Measurements from ENCODE around the gene ARAP3.

The ARAP3 gene

GRCh38 chr5:141711687-141712086, 29.7 kb upstream of the ARAP3 start:
- CTCF ChIA-PET: interaction anchor here (1.4 kb wide), 1 partner anchor 170 kb away, joined by 4 read pairs; no protein-coding TSS in a partner anchor

GRCh38 chr5:141709699-141710267, 27.8 kb upstream of the ARAP3 start:
- no peak overlapping the region for H3K27ac Mint-ChIP-seq
- DNase-seq: no peak

More at GRCh38 chr5:141711687-141712086, 29.7 kb upstream of the ARAP3 start:
- peaks cover 44% of the 10 kb centered on the region for H3K27me3 Mint-ChIP-seq
- DNase-seq: no peak
- H3K27ac Mint-ChIP-seq: no peak overlapping the region
- H3K4me1 Mint-ChIP-seq: no peaks in the 10 kb centered on the region
- no peaks in the 10 kb centered on the region for H3K36me3 Mint-ChIP-seq
- no peak overlapping the region for H3K4me3 Mint-ChIP-seq
- H3K9me3 Mint-ChIP-seq: no peaks in the 10 kb centered on the region

GRCh38 chr5:141708016-141708415, 26.0 kb upstream of the ARAP3 start:
- no peaks in the 10 kb centered on the region for H3K36me3 Mint-ChIP-seq
- H3K27ac Mint-ChIP-seq: no peak overlapping the region
- H3K27me3 Mint-ChIP-seq: peaks cover 26% of the 10 kb centered on the region
- DNase-seq: no peak
- H3K9me3 Mint-ChIP-seq: no peaks in the 10 kb centered on the region
- H3K4me1 Mint-ChIP-seq: peaks cover 2% of the 10 kb centered on the region
- H3K4me3 Mint-ChIP-seq: no peak overlapping the region
- CTCF ChIA-PET: no interaction called here

More at GRCh38 chr5:141709699-141710267, 27.8 kb upstream of the ARAP3 start:
- CTCF ChIA-PET: no interaction called here
- Mint-ChIP-seq H3K4me3 (no peak overlapping the region), H3K36me3 (no peaks in the 10 kb centered on the region), H3K27me3 (peaks cover 31% of the 10 kb centered on the region), H3K4me1 (no peaks in the 10 kb centered on the region), H3K9me3 (no peaks in the 10 kb centered on the region)

DNA sequence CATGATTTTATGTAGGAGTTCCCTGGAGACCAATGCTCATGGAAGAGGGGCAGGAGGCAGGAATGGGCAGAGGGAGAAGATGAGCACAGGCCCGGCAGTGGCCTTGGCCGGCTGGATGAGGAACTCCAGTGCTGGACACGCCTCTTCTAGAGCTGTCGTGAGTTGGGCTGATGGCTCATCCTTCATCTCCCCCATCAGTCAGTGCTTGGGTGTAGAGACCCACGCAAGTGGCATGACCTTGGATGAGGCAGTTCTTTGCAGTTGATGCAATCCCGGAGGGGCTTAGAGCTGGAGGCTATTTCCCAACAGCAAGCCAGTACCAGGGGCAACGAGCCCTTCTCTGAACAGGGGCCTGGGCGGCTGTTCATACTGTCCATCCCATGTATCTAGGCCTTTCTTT, 25.5 kb upstream of the ARAP3 start:
- DNase-seq: no peak
- CTCF ChIA-PET: interaction anchor here (0.6 kb wide), 1 partner anchor 10 kb away, joined by 3 read pairs; no protein-coding TSS in a partner anchor
- H3K9me3 Mint-ChIP-seq: no peaks in the 10 kb centered on the region
- H3K27ac Mint-ChIP-seq: no peak overlapping the region
- peaks cover 26% of the 10 kb centered on the region for H3K27me3 Mint-ChIP-seq
- H3K36me3 Mint-ChIP-seq: no peaks in the 10 kb centered on the region
- H3K4me1 Mint-ChIP-seq: peaks cover 7% of the 10 kb centered on the region
- H3K4me3 Mint-ChIP-seq: no peak overlapping the region

DNA sequence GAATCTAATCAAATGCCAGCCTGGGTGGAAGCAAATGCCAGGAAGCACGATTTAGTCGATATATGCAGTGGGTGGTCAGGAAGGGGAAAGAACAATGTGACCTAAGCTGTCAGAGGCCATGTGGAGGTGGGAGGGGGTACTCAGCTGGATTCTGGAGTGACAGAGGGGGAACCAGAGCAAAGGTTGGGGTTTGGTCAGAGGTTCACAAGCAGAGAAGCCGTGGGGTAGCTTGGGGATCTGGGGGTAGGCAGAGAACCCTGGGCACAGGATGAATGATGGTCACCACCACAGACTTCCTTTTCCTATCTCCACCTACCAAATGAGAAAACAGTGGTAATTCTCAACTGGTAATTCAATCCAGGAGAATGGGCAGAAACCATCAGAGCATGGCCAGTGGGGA, 24.1 kb upstream of the ARAP3 start:
- Mint-ChIP-seq H3K4me3 (no peak overlapping the region), H3K27me3 (peaks cover 20% of the 10 kb centered on the region), H3K36me3 (no peaks in the 10 kb centered on the region), H3K27ac (no peak overlapping the region), H3K9me3 (no peaks in the 10 kb centered on the region), H3K4me1 (peaks cover 20% of the 10 kb centered on the region)
- no peak for DNase-seq
- CTCF ChIA-PET: no interaction called here

GRCh38 chr5:141705469-141705868, 23.4 kb upstream of the ARAP3 start:
- Mint-ChIP-seq H3K9me3 (no peaks in the 10 kb centered on the region), H3K27me3 (peaks cover 18% of the 10 kb centered on the region), H3K4me3 (no peak overlapping the region), H3K36me3 (no peaks in the 10 kb centered on the region), H3K27ac (no peak overlapping the region), H3K4me1 (peaks cover 22% of the 10 kb centered on the region)
- CTCF ChIA-PET: no interaction called here
- DNase-seq: no peak

DNA sequence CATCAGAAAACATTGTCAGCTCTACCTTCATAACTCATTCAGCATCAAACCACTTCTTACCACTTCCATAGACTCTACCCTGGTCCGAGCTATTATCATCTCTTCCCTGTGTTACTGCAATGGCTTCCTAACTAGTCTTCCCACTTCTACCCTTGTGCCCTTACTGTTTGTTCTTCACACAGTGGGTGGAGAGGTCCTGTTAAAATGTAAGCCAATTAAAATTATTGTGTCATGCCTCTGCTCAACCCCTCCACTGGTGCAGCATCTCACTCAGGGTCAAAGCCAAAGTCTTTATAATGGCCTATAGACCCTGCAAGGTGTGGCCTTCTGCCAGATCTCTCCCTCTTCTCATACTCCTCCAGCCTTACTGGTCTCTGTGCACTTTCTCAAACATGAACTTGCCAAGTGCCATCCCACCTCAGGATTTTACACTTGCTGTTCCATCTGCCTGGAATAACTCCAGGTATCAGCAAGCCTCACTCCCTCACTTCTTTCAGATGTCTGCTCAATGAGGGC, 22.8 kb upstream of the ARAP3 start:
- H3K4me3 Mint-ChIP-seq: no peak overlapping the region
- no peaks in the 10 kb centered on the region for H3K36me3 Mint-ChIP-seq
- H3K27ac Mint-ChIP-seq: no peak overlapping the region
- H3K27me3 Mint-ChIP-seq: peaks cover 24% of the 10 kb centered on the region
- no peak for DNase-seq
- CTCF ChIA-PET: interaction anchor here (2.5 to 6.9 kb wide), 3 partner anchors 12 to 176 kb away, joined by 6 to 111 read pairs (median 48); partner anchors contain the start of gene PCDH1
- peaks cover 22% of the 10 kb centered on the region for H3K4me1 Mint-ChIP-seq
- H3K9me3 Mint-ChIP-seq: no peaks in the 10 kb centered on the region

DNA sequence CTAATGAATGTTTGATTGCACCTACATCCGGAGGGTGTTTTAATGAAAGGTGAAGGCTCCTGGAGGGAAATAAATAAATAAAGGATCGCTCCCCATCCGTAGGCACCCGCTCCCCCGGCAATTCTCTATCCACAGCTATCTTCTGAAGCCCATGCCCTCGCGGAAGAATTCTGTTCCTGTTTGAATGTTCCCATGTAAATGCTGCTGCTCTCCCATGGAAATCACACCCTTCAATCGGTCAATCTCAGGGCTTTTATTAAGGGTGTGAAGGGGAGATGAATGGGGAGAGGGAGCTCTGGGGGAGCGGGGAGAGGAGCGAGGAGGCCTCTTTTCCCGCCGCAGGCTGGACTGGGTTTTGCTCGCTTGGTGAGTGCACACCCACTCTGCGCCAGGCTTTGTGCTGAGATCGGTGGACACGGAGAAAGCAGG, 21.1 kb upstream of the ARAP3 start:
- Mint-ChIP-seq H3K27ac (peak overlapping the region; percentile 47), H3K27me3 (peaks cover 36% of the 10 kb centered on the region), H3K9me3 (no peaks in the 10 kb centered on the region), H3K4me1 (peaks cover 22% of the 10 kb centered on the region), H3K36me3 (no peaks in the 10 kb centered on the region), H3K4me3 (peak overlapping the region; percentile 70)
- CTCF ChIA-PET: interaction anchor here (0.7 to 6.9 kb wide), 11 partner anchors 10 to 258 kb away, joined by 3 to 111 read pairs (median 5); partner anchors contain the start of gene PCDH1
- no peak for DNase-seq

GRCh38 chr5:141701360-141702119, 19.5 kb upstream of the ARAP3 start:
- DNase-seq: no peak
- no peaks in the 10 kb centered on the region for H3K9me3 Mint-ChIP-seq
- H3K4me1 Mint-ChIP-seq: peaks cover 22% of the 10 kb centered on the region
- H3K4me3 Mint-ChIP-seq: peak overlapping the region; percentile 70
- H3K27ac Mint-ChIP-seq: no peak overlapping the region
- peaks cover 40% of the 10 kb centered on the region for H3K27me3 Mint-ChIP-seq
- CTCF ChIA-PET: interaction anchor here (0.7 to 6.9 kb wide), 20 partner anchors 9 to 447 kb away, joined by 3 to 111 read pairs (median 4); partner anchors contain the start of genes PCDH1 and PCDH12
- no peaks in the 10 kb centered on the region for H3K36me3 Mint-ChIP-seq

GRCh38 chr5:141697586-141697985, 15.6 kb upstream of the ARAP3 start:
- H3K27me3 Mint-ChIP-seq: peaks cover 48% of the 10 kb centered on the region
- peaks cover 31% of the 10 kb centered on the region for H3K4me1 Mint-ChIP-seq
- H3K4me3 Mint-ChIP-seq: no peak overlapping the region
- CTCF ChIA-PET: interaction anchor here (0.6 to 9.4 kb wide), 4 partner anchors 9 to 262 kb away, joined by 3 to 157 read pairs (median 79); partner anchors contain the start of genes PCDH1 and PCDH12
- no peak overlapping the region for H3K27ac Mint-ChIP-seq
- DNase-seq: no peak
- H3K36me3 Mint-ChIP-seq: no peaks in the 10 kb centered on the region
- H3K9me3 Mint-ChIP-seq: no peaks in the 10 kb centered on the region

DNA sequence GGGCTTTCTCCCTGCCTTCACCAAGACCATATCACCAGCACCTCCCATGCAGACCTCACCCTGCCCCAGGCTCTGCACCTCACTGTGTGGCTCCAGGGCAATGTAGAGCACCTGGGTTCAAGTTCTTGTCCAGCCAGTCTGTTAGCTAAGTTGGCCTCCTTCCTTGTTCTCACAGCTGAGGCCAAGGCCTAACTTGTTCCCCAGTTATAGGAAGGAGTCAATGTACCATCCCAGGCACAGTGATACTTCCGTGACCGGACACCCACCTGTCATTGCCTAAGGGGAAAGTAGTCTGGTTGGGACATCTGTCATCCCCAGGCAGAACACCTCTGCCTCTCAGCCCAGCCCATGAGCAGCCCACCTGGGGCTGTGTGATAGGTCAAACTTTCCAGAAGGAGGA, 14.4 kb upstream of the ARAP3 start:
- no peaks in the 10 kb centered on the region for H3K36me3 Mint-ChIP-seq
- H3K27me3 Mint-ChIP-seq: peaks cover 56% of the 10 kb centered on the region
- no peak overlapping the region for H3K4me3 Mint-ChIP-seq
- CTCF ChIA-PET: interaction anchor here (1.2 to 9.4 kb wide), 4 partner anchors 118 to 273 kb away, joined by 3 to 157 read pairs (median 82); partner anchors contain the start of genes PCDH1, PCDH12 and RNF14
- DNase-seq: no peak
- H3K27ac Mint-ChIP-seq: no peak overlapping the region
- H3K9me3 Mint-ChIP-seq: no peaks in the 10 kb centered on the region
- H3K4me1 Mint-ChIP-seq: peaks cover 32% of the 10 kb centered on the region

DNA sequence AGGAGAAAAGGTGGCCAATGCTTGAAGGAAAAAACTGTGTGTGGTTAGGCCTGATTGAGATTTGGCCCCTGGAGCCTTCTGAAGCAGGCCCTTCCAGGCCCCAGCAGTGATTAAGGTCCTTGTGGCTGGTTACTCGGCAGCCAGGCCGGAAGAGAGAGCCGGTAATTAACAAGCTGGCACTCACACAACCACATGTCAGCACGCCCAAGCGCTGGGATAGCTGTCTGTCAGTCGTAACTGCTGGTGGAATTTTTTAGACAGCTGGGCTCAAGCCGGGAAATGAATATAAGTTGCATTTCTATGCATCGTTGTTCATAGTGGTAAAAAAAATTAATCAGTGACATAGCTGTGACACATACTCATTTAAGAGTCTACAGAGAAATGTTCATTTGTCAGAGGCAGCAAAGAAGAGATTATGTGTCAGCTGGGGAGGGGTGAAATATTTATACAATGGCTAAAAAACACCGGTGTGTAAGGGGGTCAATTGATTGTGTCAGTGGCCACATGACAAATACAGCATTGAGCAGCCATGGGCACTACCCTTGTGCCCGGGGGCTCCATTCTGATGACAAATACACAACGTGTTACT, 13.7 kb upstream of the ARAP3 start:
- CTCF ChIA-PET: interaction anchor here (1.2 to 9.4 kb wide), 4 partner anchors 119 to 274 kb away, joined by 3 to 157 read pairs (median 82); partner anchors contain the start of genes PCDH1, PCDH12 and RNF14
- peaks cover 27% of the 10 kb centered on the region for H3K4me1 Mint-ChIP-seq
- no peak overlapping the region for H3K4me3 Mint-ChIP-seq
- no peak overlapping the region for H3K27ac Mint-ChIP-seq
- no peaks in the 10 kb centered on the region for H3K9me3 Mint-ChIP-seq
- no peaks in the 10 kb centered on the region for H3K36me3 Mint-ChIP-seq
- H3K27me3 Mint-ChIP-seq: peaks cover 63% of the 10 kb centered on the region
- no peak for DNase-seq

GRCh38 chr5:141694479-141694878, 12.4 kb upstream of the ARAP3 start:
- no peak for DNase-seq
- CTCF ChIA-PET: interaction anchor here (2.8 to 9.4 kb wide), 7 partner anchors 8 to 449 kb away, joined by 9 to 157 read pairs (median 28); partner anchors contain the start of genes PCDH1, PCDH12 and RNF14
- H3K4me3 Mint-ChIP-seq: no peak overlapping the region
- H3K36me3 Mint-ChIP-seq: no peaks in the 10 kb centered on the region
- H3K27ac Mint-ChIP-seq: no peak overlapping the region
- H3K27me3 Mint-ChIP-seq: peaks cover 64% of the 10 kb centered on the region
- peaks cover 27% of the 10 kb centered on the region for H3K4me1 Mint-ChIP-seq
- no peaks in the 10 kb centered on the region for H3K9me3 Mint-ChIP-seq
